H1 (cell line): ENCODE data around the gene TNFRSF13B. TPM values are rescaled to one million over a fixed set of nuclear protein-coding genes. Genes with fewer than 3 reads are reported as not detected.

Experiments used
- NRF1 ChIP-seq: IDR thresholded peaks from 2 replicates; pipeline ENCODE4 v1.6.1; 2011; ENCODE audit warnings: mild to moderate bottlenecking, low read depth, low read length, improper control_type of control experiment
- RAD21 ChIP-seq, 2 experiments: IDR thresholded peaks in 1 of 2; conservative IDR thresholded peaks in 1 of 2; 2 replicates each; pipeline ENCODE4 v1.6.1; 2011; ENCODE audit warnings: low read depth in 2 of 2, low read length in 2 of 2, improper control_type of control experiment in 1 of 2, inconsistent platforms in 1 of 2, mild to moderate bottlenecking in 1 of 2, moderate library complexity in 1 of 2
- RBBP5 ChIP-seq: IDR thresholded peaks from 2 replicates; pipeline ENCODE4 v1.7.1; 2012; ENCODE audit warnings: low read depth, mild to moderate bottlenecking, inconsistent platforms, low read length, moderate library complexity, borderline replicate concordance
- USF2 ChIP-seq: IDR thresholded peaks from 2 replicates; pipeline ENCODE4 v1.6.1; 2011; ENCODE audit warnings: low read length, improper control_type of control experiment
- YY1 ChIP-seq: IDR thresholded peaks from 2 replicates; pipeline ENCODE4 v1.6.1; 2011; ENCODE audit warnings: low read depth, mild to moderate bottlenecking, low read length
- polyA plus RNA-seq, 7 experiments: library from polyadenylated mRNA; depleted of rRNA in 3 of 7; stranded (reverse) in 5 of 7; unstranded in 2 of 7; fragments of >200 nt in 5 of 7; fragments of 200-250 nt in 2 of 7; gene quantifications; 1 replicate in 5 of 7; 2 replicates in 1 of 7; 4 replicates in 1 of 7; pipeline versions ENCODE4 v1.2.1 to v1.2.3, GENCODE V29; 2011 to 2013; ENCODE audit warnings: missing spikeins in 2 of 7, mixed read lengths in 2 of 7
- total RNA-seq: library from RNA; stranded (reverse); fragmentation: NEBNext Ultra II Directional; extraction: Animal tissue kit (Norgen Biotek cat#: 25700); gene quantifications from 2 replicates; pipeline ENCODE4 v1.2.1, GENCODE V29; 2021
- TF ChIP-seq, protein P1 (sequence below): fragments of 300-600 bp; sonication (generic); IDR thresholded peaks from 2 replicates; pipeline ENCODE4 v1.7.1; 2012; ENCODE audit warnings: low read length, moderate library complexity, mild to moderate bottlenecking, inconsistent platforms; ENCODE audit not compliant: insufficient replicate concordance

The TNFRSF13B gene
- total and polyA plus RNA-seq, 2 of the 8 experiments (the other 6 are each of a cell fraction or from before 2014, with no cell fraction given), result not detected

DNA sequence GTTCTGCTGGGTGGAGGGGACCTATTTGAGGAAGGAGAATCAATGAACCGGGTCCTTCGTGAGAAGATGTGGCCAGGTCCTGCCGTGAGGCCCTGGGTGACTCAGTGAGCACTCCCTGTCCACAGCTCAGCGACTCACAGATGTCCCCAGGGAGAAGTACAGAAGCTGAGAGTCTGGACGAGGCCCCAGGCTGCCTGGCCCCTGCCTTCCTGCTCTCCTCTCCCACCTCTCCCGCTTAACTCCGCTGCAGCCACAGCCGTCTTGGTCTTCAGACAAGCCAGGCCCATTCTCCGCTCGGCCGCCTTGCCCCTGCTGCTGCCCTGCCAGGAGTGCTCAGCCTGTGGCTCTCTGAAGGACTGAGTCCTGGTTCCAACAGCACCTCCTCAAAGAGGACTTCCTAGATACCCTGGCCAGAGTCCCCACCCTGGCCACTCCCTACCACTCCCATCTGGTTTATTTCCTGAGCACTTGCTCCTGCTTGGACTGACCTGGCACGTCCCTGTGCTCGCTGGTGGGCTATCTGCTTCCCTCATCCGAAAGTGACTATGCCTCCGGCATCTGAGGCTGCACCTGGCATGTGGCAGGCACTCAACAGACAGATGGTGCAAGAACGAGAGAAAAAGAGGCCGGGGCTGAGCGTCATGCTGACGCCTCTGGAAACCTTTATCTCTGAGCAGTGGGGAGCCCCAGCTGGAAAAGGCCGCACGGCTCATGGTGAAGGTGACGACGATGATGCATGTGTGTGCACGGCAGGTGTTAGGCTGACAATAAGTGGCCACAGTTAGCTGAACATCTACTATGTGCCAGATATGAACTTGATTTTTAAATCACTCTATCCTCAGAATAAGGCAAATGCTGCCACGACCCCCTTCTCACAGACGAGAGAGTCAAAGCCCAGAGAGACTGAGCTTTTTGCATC is 9.2 kb upstream of the TNFRSF13B start (continued):
- TF ChIP-seq USF2, result no peak
- no peak for TF ChIP-seq RBBP5
- TF ChIP-seq YY1, result no peak
- TF ChIP-seq, protein P1, sequence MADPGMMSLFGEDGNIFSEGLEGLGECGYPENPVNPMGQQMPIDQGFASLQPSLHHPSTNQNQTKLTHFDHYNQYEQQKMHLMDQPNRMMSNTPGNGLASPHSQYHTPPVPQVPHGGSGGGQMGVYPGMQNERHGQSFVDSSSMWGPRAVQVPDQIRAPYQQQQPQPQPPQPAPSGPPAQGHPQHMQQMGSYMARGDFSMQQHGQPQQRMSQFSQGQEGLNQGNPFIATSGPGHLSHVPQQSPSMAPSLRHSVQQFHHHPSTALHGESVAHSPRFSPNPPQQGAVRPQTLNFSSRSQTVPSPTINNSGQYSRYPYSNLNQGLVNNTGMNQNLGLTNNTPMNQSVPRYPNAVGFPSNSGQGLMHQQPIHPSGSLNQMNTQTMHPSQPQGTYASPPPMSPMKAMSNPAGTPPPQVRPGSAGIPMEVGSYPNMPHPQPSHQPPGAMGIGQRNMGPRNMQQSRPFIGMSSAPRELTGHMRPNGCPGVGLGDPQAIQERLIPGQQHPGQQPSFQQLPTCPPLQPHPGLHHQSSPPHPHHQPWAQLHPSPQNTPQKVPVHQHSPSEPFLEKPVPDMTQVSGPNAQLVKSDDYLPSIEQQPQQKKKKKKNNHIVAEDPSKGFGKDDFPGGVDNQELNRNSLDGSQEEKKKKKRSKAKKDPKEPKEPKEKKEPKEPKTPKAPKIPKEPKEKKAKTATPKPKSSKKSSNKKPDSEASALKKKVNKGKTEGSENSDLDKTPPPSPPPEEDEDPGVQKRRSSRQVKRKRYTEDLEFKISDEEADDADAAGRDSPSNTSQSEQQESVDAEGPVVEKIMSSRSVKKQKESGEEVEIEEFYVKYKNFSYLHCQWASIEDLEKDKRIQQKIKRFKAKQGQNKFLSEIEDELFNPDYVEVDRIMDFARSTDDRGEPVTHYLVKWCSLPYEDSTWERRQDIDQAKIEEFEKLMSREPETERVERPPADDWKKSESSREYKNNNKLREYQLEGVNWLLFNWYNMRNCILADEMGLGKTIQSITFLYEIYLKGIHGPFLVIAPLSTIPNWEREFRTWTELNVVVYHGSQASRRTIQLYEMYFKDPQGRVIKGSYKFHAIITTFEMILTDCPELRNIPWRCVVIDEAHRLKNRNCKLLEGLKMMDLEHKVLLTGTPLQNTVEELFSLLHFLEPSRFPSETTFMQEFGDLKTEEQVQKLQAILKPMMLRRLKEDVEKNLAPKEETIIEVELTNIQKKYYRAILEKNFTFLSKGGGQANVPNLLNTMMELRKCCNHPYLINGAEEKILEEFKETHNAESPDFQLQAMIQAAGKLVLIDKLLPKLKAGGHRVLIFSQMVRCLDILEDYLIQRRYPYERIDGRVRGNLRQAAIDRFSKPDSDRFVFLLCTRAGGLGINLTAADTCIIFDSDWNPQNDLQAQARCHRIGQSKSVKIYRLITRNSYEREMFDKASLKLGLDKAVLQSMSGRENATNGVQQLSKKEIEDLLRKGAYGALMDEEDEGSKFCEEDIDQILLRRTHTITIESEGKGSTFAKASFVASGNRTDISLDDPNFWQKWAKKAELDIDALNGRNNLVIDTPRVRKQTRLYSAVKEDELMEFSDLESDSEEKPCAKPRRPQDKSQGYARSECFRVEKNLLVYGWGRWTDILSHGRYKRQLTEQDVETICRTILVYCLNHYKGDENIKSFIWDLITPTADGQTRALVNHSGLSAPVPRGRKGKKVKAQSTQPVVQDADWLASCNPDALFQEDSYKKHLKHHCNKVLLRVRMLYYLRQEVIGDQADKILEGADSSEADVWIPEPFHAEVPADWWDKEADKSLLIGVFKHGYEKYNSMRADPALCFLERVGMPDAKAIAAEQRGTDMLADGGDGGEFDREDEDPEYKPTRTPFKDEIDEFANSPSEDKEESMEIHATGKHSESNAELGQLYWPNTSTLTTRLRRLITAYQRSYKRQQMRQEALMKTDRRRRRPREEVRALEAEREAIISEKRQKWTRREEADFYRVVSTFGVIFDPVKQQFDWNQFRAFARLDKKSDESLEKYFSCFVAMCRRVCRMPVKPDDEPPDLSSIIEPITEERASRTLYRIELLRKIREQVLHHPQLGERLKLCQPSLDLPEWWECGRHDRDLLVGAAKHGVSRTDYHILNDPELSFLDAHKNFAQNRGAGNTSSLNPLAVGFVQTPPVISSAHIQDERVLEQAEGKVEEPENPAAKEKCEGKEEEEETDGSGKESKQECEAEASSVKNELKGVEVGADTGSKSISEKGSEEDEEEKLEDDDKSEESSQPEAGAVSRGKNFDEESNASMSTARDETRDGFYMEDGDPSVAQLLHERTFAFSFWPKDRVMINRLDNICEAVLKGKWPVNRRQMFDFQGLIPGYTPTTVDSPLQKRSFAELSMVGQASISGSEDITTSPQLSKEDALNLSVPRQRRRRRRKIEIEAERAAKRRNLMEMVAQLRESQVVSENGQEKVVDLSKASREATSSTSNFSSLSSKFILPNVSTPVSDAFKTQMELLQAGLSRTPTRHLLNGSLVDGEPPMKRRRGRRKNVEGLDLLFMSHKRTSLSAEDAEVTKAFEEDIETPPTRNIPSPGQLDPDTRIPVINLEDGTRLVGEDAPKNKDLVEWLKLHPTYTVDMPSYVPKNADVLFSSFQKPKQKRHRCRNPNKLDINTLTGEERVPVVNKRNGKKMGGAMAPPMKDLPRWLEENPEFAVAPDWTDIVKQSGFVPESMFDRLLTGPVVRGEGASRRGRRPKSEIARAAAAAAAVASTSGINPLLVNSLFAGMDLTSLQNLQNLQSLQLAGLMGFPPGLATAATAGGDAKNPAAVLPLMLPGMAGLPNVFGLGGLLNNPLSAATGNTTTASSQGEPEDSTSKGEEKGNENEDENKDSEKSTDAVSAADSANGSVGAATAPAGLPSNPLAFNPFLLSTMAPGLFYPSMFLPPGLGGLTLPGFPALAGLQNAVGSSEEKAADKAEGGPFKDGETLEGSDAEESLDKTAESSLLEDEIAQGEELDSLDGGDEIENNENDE, result no peak
- no peak for TF ChIP-seq RAD21 (IDR thresholded peaks at IDR 0.05 in 1 of 2, conservative IDR thresholded peaks at IDR 0.05 in 1 of 2; ENCODE audit: low read depth in 2 of 2, low read length in 2 of 2)
- TF ChIP-seq NRF1, result no peak
- TF ChIP-seq, all 59 proteins: peak for 2
